Fibroblast of the aortic adventitia (primary cell): ENCODE data around the gene TEP1. TPM values are rescaled to one million over a fixed set of nuclear protein-coding genes. Genes with fewer than 3 reads are reported as not detected.

ENCODE experiments used
- DNase-seq: peaks from one replicate; pipeline ENCODE4 v3.0.0-alpha.2; 2010; ENCODE audit warnings: low read depth
- H3K4me3 ChIP-seq: 2 replicates; pipeline ENCODE4 v1.5.1; 2011; ENCODE audit warnings: low read depth, mild to moderate bottlenecking, control low read depth, low read length, moderate library complexity
- CTCF ChIP-seq: IDR thresholded peaks from 2 replicates; pipeline ENCODE4 v1.5.1; 2011; ENCODE audit warnings: mild to moderate bottlenecking, low read length, control low read depth, inconsistent platforms; ENCODE audit not compliant: insufficient read depth
- total RNA-seq: library from RNA; depleted of rRNA; stranded (reverse); fragments of >200 nt; gene quantifications from 2 replicates; pipeline ENCODE4 v1.2.3, GENCODE V29; 2012; ENCODE audit warnings: low replicate concordance

Gene TEP1
- total RNA-seq, 1 donor = 17.8 TPM

GRCh38 chr14:20440465-20440864 lies 27.2 kb upstream of the TEP1 start:
- TF ChIP-seq CTCF = no peak
- no peak for DNase-seq
- no peak overlapping the region for H3K4me3 ChIP-seq

GRCh38 chr14:20438664-20439063 lies 25.4 kb upstream of the TEP1 start:
- no peak for TF ChIP-seq CTCF
- no peak overlapping the region for H3K4me3 ChIP-seq

GRCh38 chr14:20436363-20436755 lies 23.1 kb upstream of the TEP1 start:
- TF ChIP-seq CTCF = no peak
- H3K4me3 ChIP-seq = no peak overlapping the region
- DNase-seq = peak; percentile 76

More at GRCh38 chr14:20438664-20439063, 25.4 kb upstream of the TEP1 start:
- DNase-seq = no peak

- H3K4me3 ChIP-seq = no peak within 1 kb of the TSS
- no peak for DNase-seq
- no peak for TF ChIP-seq CTCF
Measured at GRCh38 chr14:20435582-20436362, 22.5 kb upstream of the TEP1 start, which contains the start of gene KLHL33. Gene KLHL33, minus strand, starts transcription at chr14:20436166. Its CDS starts 355 bp downstream, at chr14:20435811.

GRCh38 chr14:20434701-20435581 lies 21.6 kb upstream of the TEP1 start:
- DNase-seq = peak; percentile 30
- TF ChIP-seq CTCF = no peak
- H3K4me3 ChIP-seq = no peak overlapping the region

GRCh38 chr14:20429801-20430669 lies 16.7 kb upstream of the TEP1 start:
- H3K4me3 ChIP-seq = no peak overlapping the region
- DNase-seq = no peak
- TF ChIP-seq CTCF = no peak
